Testis (tissue), 5 donors: Measurements from ENCODE around the gene RBP2. TPM values are rescaled to one million over a fixed set of nuclear protein-coding genes. Genes with fewer than 3 reads are reported as not detected.

ENCODE experiments used
- DNase-seq: peaks from one replicate; pipeline ENCODE4 v3.0.0-alpha.2; 2019
- H3K27ac ChIP-seq, 2 donors: fragments of 200-600 bp; sonication (generic); one replicate each; pipeline ENCODE4 v1.5.1; 2019
- H3K27me3 ChIP-seq: fragments of 200-600 bp; sonication (generic); one replicate; pipeline ENCODE4 v1.5.1; 2019
- H3K36me3 ChIP-seq: fragments of 200-600 bp; sonication (generic); one replicate; pipeline ENCODE4 v1.5.1; 2017; ENCODE audit warnings: low read depth; ENCODE audit errors: missing control alignments
- H3K4me1 ChIP-seq: fragments of 200-600 bp; sonication (generic); one replicate; pipeline ENCODE4 v1.5.1; 2019
- H3K4me3 ChIP-seq, 2 donors: fragments of 200-600 bp; sonication (generic); one replicate each; pipeline ENCODE4 v1.5.1; 2017 to 2019
- H3K9me3 ChIP-seq: fragments of 200-600 bp; sonication (generic); one replicate; pipeline ENCODE4 v1.5.1; 2017
- POLR2A ChIP-seq: fragments of 450-650 bp; IDR thresholded peaks from one replicate; pipeline ENCODE4 v1.6.1; 2017; ENCODE audit warnings: antibody characterized with exemption, mild to moderate bottlenecking, moderate library complexity
- WGBS, 2 donors: methylation state at CpG; one replicate each; pipeline ENCODE4 v1.1.5; 2018; 5-methylcytosine and 5-hydroxymethylcytosine counted together
- intact Hi-C: fragments of 100-400 bp; cut with DNase I; formaldehyde crosslinking; loops from one replicate; pipeline ENCODE4 v1.15.1; 2023; ENCODE audit warnings: low total_unique reads
- long read RNA-seq, 2 donors: transcript quantifications; one replicate each; lab custom pipeline, GENCODE V29; 2026
- polyA plus RNA-seq: library from polyadenylated mRNA; stranded (reverse); fragments of 350-450 nt; fragmentation: Illumina TruSeq; extraction: RNeasy Lipid Tissue Mini Kit (QIAGEN cat#74804); gene quantifications from one replicate; pipeline ENCODE4 v1.2.3, GENCODE V29; 2014; ENCODE audit warnings: low read depth, low replicate concordance; ENCODE audit not compliant: insufficient read depth
- total RNA-seq, 2 donors: library from RNA; depleted of rRNA; stranded (reverse); fragments of >200 nt; gene quantifications; one replicate each; pipeline ENCODE4 v1.2.3, GENCODE V29; 2016
- TF ChIP-seq, protein P1 (sequence below), 3 experiments: fragments of 450-650 bp in 2 of 3; fragments of 200-600 bp in 1 of 3; sonication (generic) in 1 of 3; IDR thresholded peaks; one replicate each; pipeline ENCODE4 v1.5.1; 2016 to 2019; ENCODE audit warnings: antibody characterized with exemption in 3 of 3, mild to moderate bottlenecking in 2 of 3, moderate library complexity in 1 of 3

RBP2 gene
- total RNA-seq, result not detected
- polyA plus RNA-seq, result not detected
- long read RNA-seq, donor 1, result 0 reads
- long read RNA-seq, donor 2, result 0 reads

GRCh38 chr3:139476348-139476747, at the start of gene RBP2:
Gene RBP2, minus strand, starts transcription at chr3:139476516. Its CDS starts 57 bp downstream, at chr3:139476459.
- H3K27ac ChIP-seq, result no peak within 1 kb of the TSS
- intact Hi-C loops, result no loop called here
- no peak for TF ChIP-seq POLR2A
- TF ChIP-seq, protein P1, sequence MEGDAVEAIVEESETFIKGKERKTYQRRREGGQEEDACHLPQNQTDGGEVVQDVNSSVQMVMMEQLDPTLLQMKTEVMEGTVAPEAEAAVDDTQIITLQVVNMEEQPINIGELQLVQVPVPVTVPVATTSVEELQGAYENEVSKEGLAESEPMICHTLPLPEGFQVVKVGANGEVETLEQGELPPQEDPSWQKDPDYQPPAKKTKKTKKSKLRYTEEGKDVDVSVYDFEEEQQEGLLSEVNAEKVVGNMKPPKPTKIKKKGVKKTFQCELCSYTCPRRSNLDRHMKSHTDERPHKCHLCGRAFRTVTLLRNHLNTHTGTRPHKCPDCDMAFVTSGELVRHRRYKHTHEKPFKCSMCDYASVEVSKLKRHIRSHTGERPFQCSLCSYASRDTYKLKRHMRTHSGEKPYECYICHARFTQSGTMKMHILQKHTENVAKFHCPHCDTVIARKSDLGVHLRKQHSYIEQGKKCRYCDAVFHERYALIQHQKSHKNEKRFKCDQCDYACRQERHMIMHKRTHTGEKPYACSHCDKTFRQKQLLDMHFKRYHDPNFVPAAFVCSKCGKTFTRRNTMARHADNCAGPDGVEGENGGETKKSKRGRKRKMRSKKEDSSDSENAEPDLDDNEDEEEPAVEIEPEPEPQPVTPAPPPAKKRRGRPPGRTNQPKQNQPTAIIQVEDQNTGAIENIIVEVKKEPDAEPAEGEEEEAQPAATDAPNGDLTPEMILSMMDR (IDR thresholded peaks at IDR 0.05), result no peak
- no peak within 1 kb of the TSS for H3K4me3 ChIP-seq
- no peak for DNase-seq
- H3K36me3 ChIP-seq, result no peaks in the 10 kb centered on the region
- 91 to 96% methylated on average over 4 of the region's 4 CpGs for WGBS, 2 donors
- H3K27me3 ChIP-seq, result no peaks in the 10 kb centered on the region
- H3K4me1 ChIP-seq, result no peaks in the 10 kb centered on the region
- no peaks in the 10 kb centered on the region for H3K9me3 ChIP-seq

DNA sequence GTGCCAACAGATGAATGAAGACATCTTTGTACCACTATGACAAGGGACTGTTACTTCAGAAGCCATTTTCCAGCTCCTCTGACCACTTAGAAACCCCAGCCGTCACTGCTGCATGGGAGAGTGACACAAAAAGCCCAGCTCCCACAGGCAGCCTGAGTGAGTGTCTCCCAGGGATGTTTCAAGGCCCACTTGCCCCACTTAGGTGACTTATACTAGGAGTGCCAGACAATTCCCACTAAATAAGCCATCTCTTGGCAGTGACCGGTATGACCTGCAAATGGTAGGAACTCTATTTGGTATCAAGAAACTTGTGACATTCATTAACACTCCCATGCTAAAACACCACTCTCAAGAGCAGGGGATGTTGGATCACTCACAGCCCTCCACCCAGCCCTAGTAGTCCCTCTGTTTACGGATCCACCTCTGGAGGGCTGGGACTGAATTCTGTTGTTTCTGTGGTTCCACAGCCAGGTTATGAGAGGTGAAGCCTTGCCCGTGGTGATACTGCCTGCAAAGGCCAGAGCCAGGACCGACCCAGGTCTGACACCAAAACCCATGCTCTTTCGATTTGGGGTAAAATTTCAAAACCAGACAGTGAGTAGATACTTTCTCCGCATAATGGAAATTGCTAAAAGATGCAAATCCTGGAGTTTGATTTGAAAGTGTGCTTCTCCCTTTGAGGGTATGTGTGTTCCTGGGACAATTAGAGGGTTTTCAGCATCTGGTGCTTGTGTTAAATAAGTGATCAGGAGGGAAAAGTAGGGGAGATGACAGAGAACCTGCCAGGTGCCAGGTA, 48.7 kb upstream of the RBP2 start:
- intact Hi-C loops, result no loop called here
- TF ChIP-seq, protein P1 (IDR thresholded peaks at IDR 0.05), result no peak
- TF ChIP-seq POLR2A, result no peak
- 93 to 98% methylated on average over 5 to 7 of the region's 7 CpGs for WGBS, 2 donors

DNA sequence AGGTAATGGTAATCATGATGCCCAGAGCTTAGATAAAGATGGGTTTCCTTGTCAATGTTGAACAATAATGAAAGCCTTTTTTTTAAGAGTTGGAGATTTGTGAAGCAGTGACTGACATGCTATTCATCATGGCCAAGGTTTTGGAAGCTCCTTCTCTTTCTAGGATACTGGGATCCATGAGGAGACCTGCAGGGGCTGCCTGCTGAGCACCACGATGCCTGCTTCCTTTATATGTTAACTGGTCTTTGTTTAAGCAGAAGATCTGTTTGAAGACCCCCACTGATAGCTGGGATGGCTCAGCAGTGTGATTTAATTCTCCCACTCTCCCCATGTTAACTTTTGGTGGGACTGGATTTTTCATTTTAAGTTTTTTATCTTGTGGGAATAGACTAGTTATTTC, 47.4 kb upstream of the RBP2 start:
- no peaks in the 10 kb centered on the region for H3K4me1 ChIP-seq
- intact Hi-C loops, result no loop called here
- TF ChIP-seq, protein P1 (IDR thresholded peaks at IDR 0.05), result no peak
- TF ChIP-seq POLR2A, result no peak
- H3K27me3 ChIP-seq, result no peaks in the 10 kb centered on the region
- 80 to 100% methylated on average over 1 of the region's 1 CpG for WGBS, 2 donors
- H3K4me3 ChIP-seq, result no peak overlapping the region
- DNase-seq, result no peak
- H3K27ac ChIP-seq, result no peak overlapping the region
- no peaks in the 10 kb centered on the region for H3K36me3 ChIP-seq
- no peaks in the 10 kb centered on the region for H3K9me3 ChIP-seq

More for the DNA sequence above, 48.7 kb upstream of the RBP2 start:
- Histone ChIP-seq H3K9me3 (no peaks in the 10 kb centered on the region), H3K4me3 (no peak overlapping the region), H3K36me3 (no peaks in the 10 kb centered on the region), H3K27ac (no peak overlapping the region), H3K27me3 (no peaks in the 10 kb centered on the region), H3K4me1 (no peaks in the 10 kb centered on the region)
- no peak for DNase-seq

DNA sequence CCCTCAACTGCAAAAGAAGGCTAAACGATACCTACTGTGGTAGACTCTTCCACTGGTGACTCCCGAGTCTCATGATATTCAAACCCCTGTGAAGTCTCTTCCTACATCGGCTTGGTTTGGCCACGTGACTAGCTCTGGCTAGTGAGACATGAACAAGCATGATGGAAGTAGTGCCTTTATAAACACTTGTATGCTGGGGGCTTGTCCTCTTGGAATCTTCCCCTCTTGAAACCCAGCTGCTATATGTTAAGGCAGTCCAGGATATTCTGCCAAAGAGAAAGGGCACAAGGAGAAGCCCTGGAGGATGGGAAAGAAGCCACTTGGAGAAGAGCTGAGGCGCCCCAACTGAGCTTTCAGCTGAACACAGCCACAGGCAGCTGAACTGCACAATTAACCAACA, 46.9 kb upstream of the RBP2 start:
- Histone ChIP-seq H3K27me3 (no peaks in the 10 kb centered on the region), H3K36me3 (no peaks in the 10 kb centered on the region), H3K27ac (no peak overlapping the region), H3K9me3 (no peaks in the 10 kb centered on the region), H3K4me3 (no peak overlapping the region), H3K4me1 (no peaks in the 10 kb centered on the region)
- no peak for DNase-seq
- intact Hi-C loops, result no loop called here
- no peak for TF ChIP-seq POLR2A
- TF ChIP-seq, protein P1 (IDR thresholded peaks at IDR 0.05), result no peak
- 95% methylated on average over 5 of the region's 5 CpGs for WGBS, 2 donors

DNA sequence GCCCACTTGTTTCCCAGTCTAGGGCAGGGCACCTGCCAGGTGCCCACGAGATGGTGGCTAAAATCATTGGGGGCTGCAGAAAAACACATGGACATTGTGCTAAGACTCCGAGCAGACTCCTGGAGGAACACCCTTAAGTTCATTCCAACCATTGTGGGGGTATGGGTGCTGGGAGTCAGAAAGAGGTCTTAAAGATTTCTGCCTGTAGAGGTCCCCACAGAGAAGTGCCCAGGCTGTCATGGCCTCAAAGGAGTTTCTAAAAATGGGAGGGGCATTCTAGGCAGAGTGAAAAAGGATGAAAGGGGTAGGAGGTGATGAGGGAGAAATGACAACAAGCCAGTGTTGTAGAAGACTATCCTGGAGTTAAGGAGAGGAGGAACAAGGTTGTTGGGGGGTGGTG, 46.1 kb upstream of the RBP2 start:
- no peak overlapping the region for H3K4me3 ChIP-seq
- intact Hi-C loops, result no loop called here
- H3K27ac ChIP-seq, result no peak overlapping the region
- H3K9me3 ChIP-seq, result no peaks in the 10 kb centered on the region
- no peak for TF ChIP-seq POLR2A
- TF ChIP-seq, protein P1 (IDR thresholded peaks at IDR 0.05), result no peak
- 50 to 68% methylated on average over 2 of the region's 2 CpGs for WGBS, 2 donors
- H3K4me1 ChIP-seq, result no peaks in the 10 kb centered on the region
- no peaks in the 10 kb centered on the region for H3K27me3 ChIP-seq
- no peak for DNase-seq
- H3K36me3 ChIP-seq, result no peaks in the 10 kb centered on the region
